Astrocyte of the hippocampus (primary cell): Measurements from ENCODE around the gene RPL35.

Experiments
- DNase-seq: peaks from one replicate; pipeline ENCODE4 v3.0.0; 2011; ENCODE audit warnings: low read depth, low spot score

The RPL35 gene

GRCh38 chr9:124820698-124821623 is 40.8 kb downstream of the RPL35 start:
- no peak for DNase-seq

GRCh38 chr9:124818431-124819281 is 43.1 kb downstream of the RPL35 start:
- DNase-seq, result peak; percentile 54

GRCh38 chr9:124815601-124816000 is 46.2 kb downstream of the RPL35 start:
- DNase-seq, result no peak

- no peak for DNase-seq
Observed at GRCh38 chr9:124814164-124814535, 47.6 kb downstream of the RPL35 start.

- peak; percentile 46 for DNase-seq
Observed at GRCh38 chr9:124813501-124814163, 48.1 kb downstream of the RPL35 start.

DNA sequence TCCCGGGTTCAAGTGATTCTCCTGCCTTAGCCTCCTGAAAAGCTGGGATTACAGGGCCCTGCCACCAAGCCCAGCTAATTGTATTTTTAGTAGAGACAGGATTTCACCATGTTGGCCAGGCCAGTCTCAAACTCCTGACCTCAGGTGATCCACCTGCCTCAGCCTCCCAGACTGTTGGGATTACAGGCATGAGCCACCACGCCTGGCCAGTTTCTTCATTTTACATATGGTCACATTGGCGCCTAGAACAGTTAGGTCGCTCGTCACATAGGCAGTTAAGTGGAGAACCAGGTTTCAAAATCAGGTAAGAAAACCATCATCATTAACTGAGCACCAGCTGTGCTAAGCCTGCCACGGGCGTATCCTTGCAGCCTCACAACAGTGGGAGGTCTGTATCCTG is 48.7 kb downstream of the RPL35 start:
- DNase-seq, result no peak

DNA sequence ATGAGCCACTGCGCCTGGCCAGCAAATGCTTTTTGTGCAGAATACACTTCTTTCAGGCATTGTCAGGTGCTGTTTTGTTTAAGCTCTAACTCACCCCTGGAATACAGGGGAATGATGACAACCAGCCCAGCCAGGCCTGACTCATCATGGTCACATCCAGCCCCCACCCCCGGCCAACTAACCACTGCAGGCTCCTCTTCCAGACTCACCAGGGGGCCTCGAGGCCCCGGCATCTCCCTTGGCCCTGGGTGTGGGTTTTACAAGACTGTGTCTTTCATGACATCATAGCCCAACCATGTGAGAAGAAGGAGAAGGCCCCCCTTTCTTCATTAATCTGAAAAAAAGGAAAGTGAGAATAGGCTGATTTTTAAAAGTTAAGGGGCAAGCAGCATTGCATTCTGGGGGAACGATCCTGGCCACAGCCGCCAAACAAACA is 49.3 kb downstream of the RPL35 start:
- peak; percentile 99 for DNase-seq

DNA sequence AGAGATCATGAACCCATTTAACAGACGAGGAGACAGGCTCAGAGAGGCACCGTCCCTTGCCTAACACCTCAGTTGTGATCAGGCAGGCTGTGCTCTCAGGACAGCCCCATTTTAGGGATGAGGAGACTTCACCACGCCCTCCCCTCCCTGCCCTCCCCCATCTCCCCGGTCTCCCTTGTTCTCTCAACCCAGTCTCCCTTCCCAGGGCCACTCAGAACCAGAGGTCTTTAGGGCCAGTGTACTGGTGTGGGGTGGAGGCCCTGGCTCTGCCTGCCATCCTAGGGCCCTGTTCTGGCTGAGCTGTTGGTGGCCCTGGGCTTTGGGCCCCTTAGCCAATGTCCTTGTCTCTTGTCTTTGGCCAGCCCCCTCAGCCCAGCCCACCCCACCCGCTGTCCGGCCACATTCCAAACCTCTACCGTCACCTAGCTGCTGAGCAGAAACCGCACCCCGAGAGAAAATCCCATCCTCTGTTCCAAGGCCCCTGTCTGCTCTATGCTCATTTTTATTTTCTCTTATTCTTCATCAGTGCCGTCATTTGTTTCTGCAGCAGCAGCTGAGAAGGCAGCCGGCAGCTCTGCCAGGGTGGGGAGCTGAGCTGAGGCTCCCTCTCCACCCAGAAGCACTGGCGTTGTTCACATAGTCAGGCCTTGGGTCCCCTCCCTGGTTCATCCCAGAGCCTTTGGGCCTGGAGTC is 50.9 kb downstream of the RPL35 start:
- peak; percentile 98 for DNase-seq

DNA sequence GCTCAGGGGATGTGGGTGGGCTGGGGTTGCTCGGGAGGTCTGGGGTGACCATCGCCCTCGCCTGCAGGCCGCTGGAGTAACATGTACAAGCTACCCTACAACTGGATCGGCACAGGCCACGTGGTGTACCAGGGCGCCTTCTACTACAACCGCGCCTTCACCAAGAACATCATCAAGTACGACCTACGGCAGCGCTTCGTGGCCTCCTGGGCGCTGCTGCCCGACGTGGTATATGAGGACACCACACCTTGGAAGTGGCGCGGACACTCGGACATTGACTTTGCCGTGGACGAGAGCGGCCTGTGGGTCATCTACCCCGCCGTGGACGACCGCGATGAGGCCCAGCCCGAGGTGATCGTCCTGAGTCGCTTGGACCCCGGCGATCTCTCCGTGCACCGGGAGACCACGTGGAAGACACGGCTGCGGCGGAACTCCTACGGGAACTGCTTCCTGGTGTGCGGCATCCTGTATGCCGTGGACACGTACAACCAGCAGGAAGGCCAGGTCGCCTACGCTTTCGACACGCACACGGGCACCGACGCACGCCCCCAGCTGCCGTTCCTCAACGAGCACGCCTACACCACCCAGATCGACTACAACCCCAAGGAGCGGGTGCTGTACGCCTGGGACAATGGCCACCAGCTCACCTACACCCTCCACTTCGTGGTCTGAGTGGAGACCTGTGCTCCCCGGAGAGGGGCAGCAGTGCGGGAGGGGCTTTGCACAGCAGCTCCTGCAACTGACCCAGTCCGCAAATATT is 51.8 kb downstream of the RPL35 start:
- no peak for DNase-seq

- no peak for DNase-seq
Observed at GRCh38 chr9:124809211-124809610, 52.5 kb downstream of the RPL35 start.

DNA sequence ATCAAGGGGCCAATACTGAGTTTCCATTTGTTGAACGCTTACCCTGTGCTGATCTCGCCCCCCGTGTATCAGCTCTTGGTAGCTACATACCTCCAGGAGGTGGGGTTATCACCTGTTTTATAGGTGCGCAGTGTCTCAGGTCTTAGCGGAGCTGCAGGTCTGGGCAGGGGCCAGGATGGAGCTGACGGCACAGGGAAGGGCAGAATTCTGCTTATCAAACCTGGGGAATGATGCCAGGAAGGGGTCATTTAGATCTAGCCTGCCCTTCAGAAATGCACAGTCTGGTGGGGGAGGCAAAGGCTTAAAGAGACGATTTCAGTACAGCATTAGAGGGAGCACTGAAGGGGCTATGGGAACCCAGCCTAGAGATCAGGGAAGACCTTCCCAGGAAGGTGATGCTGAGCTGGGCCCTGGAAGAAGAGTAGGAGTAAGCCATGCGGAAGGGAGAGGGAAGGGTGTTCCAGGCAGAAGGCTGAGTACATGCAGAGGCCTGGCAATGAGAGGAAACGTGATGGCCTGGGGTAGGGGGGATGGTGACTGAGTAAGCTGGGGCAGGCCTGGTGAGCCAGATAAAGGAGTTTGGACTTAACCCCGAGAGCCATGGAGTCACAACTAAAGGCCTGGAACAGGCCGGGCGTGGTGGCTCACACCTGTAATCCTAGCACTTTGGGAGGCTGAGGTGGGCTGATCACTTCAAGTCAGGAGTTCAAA is 53.4 kb downstream of the RPL35 start:
- no peak for DNase-seq
